K562 (cell line): ENCODE results near the gene GP1BB. TPM values are rescaled to one million over a fixed set of nuclear protein-coding genes. Genes with fewer than 3 reads are reported as not detected.

Experiments used
- CHD2 ChIP-seq: IDR thresholded peaks from 2 replicates; pipeline ENCODE4 v1.6.1; 2011; ENCODE audit warnings: low read depth, low read length
- GTF2E2 ChIP-seq: fragments of 200-800 bp; sonication (Bioruptor generic); IDR thresholded peaks from 2 replicates; pipeline ENCODE4 v1.6.1; 2016; ENCODE audit warnings: missing genetic modification characterization, missing compliant biosample characterization
- GTF3C2 ChIP-seq: IDR thresholded peaks from 3 replicates; pipeline ENCODE4 v1.6.1; 2011; ENCODE audit warnings: borderline replicate concordance, mild to moderate bottlenecking, moderate library complexity; ENCODE audit not compliant: insufficient read length; ENCODE audit errors: extremely low read depth
- NBN ChIP-seq: fragments of 450-650 bp; IDR thresholded peaks from 2 replicates; pipeline ENCODE4 v1.6.1; 2016; ENCODE audit warnings: low read depth, mild to moderate bottlenecking
- PTRF ChIP-seq: fragments of 450-650 bp; IDR thresholded peaks from 2 replicates; pipeline ENCODE4 v1.6.1; 2016; ENCODE audit warnings: mild to moderate bottlenecking, missing genetic modification characterization, missing compliant biosample characterization
- THRAP3 ChIP-seq: fragments of 450-650 bp; IDR thresholded peaks from 2 replicates; pipeline ENCODE4 v1.6.1; 2016; ENCODE audit warnings: mild to moderate bottlenecking, inconsistent platforms, borderline replicate concordance
- ZBTB2 ChIP-seq: fragments of 450-650 bp; IDR thresholded peaks from 2 replicates; pipeline ENCODE4 v1.6.1; 2016; ENCODE audit warnings: antibody characterized with exemption
- ZBTB26 ChIP-seq: fragments of 450-650 bp; formaldehyde crosslinking; IDR thresholded peaks from 2 replicates; pipeline ENCODE4 v1.4.0; 2022; ENCODE audit warnings: missing genetic modification characterization
- polyA plus RNA-seq, 8 experiments: library from polyadenylated mRNA; depleted of rRNA in 4 of 8; stranded (reverse) in 5 of 8; unstranded in 3 of 8; fragments of >200 nt; fragmentation: Nextera tagmentation in 2 of 8; fragmentation: Illumina TruSeq in 1 of 8; extraction: Ambion mirVana in 2 of 8; extraction: Trizol in 1 of 8; gene quantifications; 2 replicates each; pipeline versions ENCODE4 v1.2.1 to v1.2.3, GENCODE V29; 2011 to 2014; ENCODE audit warnings: inconsistent platforms in 1 of 8, missing spikeins in 1 of 8
- total RNA-seq, 7 experiments: library from RNA; depleted of rRNA in 6 of 7; stranded (reverse); fragments of >200 nt in 6 of 7; fragmentation: Illumina TruSeq in 2 of 7; extraction: Trizol in 2 of 7; gene quantifications; 2 replicates each; pipeline versions ENCODE4 v1.2.1 to v1.2.3, GENCODE V29; 2011 to 2021; ENCODE audit warnings: low replicate concordance in 1 of 7
- TF ChIP-seq, protein P1 (sequence below): fragments of 450-650 bp; formaldehyde crosslinking; IDR thresholded peaks from 2 replicates; pipeline ENCODE4 v1.4.0; 2022; ENCODE audit warnings: missing genetic modification characterization
- TF ChIP-seq, protein P2 (sequence below): fragments of 450-650 bp; IDR thresholded peaks from 2 replicates; pipeline ENCODE4 v1.6.1; 2016

Gene GP1BB
- total and polyA plus RNA-seq, 9 of the 15 experiments (the other 6 are each of a cell fraction or from before 2014, with no cell fraction given): 0.69 to 162 (median 2.8) TPM

DNA sequence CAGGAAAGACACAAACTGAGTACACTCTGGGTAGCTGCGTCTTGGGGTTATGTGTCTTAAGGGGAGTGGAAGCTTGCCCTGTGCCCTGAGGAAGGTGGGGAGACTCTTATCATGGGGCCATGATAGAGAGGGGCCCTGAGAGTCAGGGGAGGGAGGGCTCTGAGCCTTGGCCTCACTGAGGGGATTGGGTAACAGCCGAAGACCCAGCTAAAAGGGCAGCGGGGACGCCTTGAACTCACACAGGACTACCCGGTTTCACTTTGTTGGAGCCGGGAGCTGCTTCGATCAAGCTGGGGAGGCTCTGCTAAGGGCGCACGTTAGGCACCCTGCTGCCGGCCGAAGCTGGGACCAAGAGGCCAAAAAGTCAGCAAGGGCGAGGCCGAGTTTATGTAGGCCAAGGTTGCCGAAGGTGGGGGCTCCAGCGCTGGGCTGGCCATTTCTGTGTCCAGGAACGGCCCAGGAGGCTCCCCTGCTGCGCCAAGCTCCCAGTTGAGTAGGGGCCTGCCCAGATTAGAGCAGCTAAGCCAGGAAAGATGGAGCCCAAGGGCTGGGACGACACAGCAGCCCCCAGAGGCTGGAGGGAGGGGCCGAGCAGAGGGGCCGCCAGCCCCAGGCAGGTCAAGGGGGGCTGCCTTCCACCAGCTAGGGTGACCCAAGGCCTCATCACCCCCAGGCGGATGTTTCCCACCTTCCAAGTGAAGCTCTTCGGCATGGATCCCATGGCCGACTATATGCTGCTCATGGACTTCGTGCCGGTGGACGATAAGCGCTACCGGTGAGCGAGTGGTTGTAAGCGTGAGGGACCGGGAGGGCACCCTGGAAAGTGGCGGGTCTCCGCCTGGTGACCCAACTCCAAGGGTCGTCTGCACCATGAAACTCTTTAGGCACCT is 39.5 kb downstream of the GP1BB start (continued):
- TF ChIP-seq GTF3C2 (no peak), PTRF (no peak), GTF2E2 (no peak), NBN (no peak), CHD2 (no peak), ZBTB2 (no peak), ZBTB26 (CRISPR knock-in tag) (no peak), THRAP3 (no peak)
- TF ChIP-seq, protein P1, sequence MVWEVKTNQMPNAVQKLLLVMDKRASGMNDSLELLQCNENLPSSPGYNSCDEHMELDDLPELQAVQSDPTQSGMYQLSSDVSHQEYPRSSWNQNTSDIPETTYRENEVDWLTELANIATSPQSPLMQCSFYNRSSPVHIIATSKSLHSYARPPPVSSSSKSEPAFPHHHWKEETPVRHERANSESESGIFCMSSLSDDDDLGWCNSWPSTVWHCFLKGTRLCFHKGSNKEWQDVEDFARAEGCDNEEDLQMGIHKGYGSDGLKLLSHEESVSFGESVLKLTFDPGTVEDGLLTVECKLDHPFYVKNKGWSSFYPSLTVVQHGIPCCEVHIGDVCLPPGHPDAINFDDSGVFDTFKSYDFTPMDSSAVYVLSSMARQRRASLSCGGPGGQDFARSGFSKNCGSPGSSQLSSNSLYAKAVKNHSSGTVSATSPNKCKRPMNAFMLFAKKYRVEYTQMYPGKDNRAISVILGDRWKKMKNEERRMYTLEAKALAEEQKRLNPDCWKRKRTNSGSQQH (CRISPR knock-in tag): no peak
- TF ChIP-seq, protein P2, sequence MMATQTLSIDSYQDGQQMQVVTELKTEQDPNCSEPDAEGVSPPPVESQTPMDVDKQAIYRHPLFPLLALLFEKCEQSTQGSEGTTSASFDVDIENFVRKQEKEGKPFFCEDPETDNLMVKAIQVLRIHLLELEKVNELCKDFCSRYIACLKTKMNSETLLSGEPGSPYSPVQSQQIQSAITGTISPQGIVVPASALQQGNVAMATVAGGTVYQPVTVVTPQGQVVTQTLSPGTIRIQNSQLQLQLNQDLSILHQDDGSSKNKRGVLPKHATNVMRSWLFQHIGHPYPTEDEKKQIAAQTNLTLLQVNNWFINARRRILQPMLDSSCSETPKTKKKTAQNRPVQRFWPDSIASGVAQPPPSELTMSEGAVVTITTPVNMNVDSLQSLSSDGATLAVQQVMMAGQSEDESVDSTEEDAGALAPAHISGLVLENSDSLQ: no peak
- TF ChIP-seq, all 486 proteins: peak for 19
